NCI-H69 (cell line): ENCODE data around the gene SCPEP1.

Source experiments
- DNase-seq: peaks from one replicate; lab custom pipeline; 2025; lab: John Stamatoyannopoulos, UW

SCPEP1 gene

GRCh38 chr17:57043276-57043675 is 65.3 kb downstream of the SCPEP1 start:
- DNase-seq, result no peak

GRCh38 chr17:57044976-57045867 is 67.3 kb downstream of the SCPEP1 start:
- DNase-seq, result no peak

GRCh38 chr17:57045868-57046704 is 68.2 kb downstream of the SCPEP1 start:
- no peak for DNase-seq

DNA sequence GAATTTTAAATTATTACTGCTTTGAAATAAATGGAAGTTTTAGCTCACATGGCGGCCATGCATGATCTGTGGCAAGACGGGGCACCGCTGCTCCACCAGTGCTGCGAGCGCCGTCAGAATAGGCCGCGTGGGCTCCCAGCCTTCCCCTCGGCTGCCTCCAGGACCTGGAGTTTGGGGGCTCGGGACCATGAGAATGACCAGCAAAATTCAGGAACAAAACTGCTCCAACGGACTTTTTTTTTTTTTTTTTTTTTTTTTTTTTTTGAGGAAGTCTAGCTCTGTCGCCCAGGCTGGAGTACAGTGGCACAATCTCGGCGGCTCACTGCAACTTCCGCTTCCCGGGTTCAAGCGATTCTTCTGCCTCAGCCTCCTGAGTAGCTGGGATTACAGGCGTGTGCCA is 68.8 kb downstream of the SCPEP1 start:
- DNase-seq, result no peak

GRCh38 chr17:57048096-57048495 is 70.2 kb downstream of the SCPEP1 start:
- DNase-seq, result no peak

GRCh38 chr17:57050306-57050705 is 72.4 kb downstream of the SCPEP1 start:
- no peak for DNase-seq

DNA sequence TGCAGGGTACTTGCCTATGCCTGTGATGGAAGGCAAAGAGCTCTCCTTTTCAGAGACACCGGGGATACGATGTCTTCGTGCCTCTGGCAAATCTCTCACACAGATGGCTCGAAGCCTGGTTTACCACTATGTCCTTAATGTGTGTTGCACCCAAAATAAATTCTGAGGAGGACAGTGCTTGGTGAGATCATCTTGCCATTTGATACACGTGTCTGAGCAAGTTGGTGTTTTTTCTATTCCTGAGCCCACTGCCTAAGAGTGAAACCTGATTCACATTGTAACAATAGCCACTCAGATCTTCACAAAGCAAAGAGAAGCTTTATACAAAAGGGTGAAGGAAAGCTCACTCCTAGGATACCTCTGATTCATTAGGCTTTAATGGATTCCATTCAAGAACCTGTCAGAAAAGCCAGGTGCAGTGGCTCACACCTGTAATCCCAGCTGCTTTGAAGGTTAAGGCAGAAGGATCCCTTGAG is 74.0 kb downstream of the SCPEP1 start:
- DNase-seq, result peak; percentile 96
